Measurements from ENCODE around the gene NCAN.
"Not testable (repeated sequence)": the region's sequence is repeated elsewhere in the genome, so short reads cannot be mapped to it uniquely, and the experiment has no call there.

NCAN gene

DNA sequence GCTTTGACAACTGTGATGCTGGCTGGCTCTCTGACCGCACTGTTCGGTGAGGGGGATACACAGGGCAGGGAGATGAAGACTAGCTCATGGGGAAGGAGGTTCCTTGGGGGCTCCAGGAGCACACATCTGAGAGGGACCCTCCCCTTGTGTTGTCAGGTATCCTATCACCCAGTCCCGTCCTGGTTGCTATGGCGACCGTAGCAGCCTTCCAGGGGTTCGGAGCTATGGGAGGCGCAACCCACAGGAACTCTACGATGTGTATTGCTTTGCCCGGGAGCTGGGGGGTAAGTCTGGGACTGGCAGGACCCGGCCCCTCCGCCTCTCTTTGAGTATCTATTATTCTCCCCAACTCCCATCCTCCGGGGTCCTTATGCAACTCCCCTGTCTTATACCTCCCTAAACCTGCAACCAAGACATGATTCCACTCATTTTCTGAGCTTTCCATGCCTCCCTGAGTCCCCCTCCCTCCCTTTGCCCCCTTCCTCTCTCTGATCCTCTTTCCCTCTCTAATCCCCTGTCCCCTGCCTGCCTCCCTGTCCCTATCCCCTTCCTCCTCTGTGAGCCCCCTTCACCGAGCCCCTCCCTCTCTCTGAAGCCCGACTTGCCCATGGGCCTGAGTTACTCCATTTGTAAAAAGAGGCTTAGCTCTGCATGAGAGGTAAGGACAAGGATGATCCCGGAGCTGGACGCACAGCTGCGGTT lies 12.5 kb downstream of the NCAN start:
- DNase-seq (ENCODE audit: low read depth): no peak

DNA sequence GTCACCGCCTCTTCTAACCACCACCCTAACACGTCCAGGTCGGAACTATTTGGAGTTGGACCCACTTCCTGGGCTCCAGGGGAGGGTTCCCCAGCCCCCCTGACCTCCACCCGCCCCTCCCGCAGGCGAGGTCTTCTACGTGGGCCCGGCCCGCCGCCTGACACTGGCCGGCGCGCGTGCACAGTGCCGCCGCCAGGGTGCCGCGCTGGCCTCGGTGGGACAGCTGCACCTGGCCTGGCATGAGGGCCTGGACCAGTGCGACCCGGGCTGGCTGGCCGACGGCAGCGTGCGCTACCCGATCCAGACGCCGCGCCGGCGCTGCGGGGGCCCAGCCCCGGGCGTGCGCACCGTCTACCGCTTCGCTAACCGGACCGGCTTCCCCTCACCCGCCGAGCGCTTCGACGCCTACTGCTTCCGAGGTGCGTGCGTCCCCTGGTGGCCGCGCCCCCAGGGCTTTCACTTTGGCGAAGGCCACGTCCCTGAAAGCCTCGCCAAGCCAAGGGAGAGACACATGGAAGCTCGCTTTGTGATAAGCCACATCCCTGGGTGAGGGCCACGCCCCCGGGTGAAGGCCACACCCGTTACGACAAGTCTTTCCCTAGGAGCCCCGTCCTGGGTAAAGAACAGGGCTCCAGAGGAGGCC lies 13.2 kb downstream of the NCAN start:
- DNase-seq (ENCODE audit: low read depth): peak; percentile 6

DNA sequence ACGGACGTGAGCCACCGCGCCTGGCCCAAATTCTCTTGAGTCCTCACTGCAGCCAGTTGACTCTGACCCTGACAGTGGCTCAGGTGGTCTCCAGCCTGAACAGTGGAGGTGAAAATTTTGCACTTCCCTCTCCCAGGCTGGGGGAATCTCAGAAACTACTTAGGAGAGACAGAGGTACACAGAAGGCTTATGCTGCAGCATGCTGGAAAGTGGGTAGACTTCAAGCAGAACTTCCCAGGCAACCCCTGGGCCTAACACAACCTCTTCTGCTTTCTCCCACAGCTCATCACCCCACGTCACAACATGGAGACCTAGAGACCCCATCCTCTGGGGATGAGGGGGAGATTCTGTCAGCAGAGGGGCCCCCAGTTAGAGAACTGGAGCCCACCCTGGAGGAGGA lies 14.4 kb downstream of the NCAN start:
- DNase-seq (ENCODE audit: low read depth): no peak

DNA sequence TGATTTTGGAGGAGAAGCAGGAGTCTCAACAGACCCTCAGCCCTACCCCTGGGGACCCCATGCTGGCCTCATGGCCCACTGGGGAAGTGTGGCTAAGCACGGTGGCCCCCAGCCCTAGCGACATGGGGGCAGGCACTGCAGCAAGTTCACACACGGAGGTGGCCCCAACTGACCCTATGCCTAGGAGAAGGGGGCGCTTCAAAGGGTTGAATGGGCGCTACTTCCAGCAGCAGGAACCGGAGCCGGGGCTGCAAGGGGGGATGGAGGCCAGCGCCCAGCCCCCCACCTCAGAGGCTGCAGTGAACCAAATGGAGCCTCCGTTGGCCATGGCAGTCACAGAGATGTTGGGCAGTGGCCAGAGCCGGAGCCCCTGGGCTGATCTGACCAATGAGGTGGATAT lies 14.9 kb downstream of the NCAN start:
- no peak for DNase-seq (ENCODE audit: low read depth)

DNA sequence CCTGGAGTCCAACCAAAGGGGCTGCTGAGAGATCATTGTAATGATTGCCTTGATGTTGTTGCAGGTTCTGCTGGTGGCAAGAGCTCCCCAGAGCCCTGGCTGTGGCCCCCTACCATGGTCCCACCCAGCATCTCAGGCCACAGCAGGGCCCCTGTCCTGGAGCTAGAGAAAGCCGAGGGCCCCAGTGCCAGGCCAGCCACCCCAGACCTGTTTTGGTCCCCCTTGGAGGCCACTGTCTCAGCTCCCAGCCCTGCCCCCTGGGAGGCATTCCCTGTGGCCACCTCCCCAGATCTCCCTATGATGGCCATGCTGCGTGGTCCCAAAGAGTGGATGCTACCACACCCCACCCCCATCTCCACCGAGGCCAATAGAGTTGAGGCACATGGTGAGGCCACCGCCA lies 15.5 kb downstream of the NCAN start:
- no peak for DNase-seq (ENCODE audit: low read depth)

DNA sequence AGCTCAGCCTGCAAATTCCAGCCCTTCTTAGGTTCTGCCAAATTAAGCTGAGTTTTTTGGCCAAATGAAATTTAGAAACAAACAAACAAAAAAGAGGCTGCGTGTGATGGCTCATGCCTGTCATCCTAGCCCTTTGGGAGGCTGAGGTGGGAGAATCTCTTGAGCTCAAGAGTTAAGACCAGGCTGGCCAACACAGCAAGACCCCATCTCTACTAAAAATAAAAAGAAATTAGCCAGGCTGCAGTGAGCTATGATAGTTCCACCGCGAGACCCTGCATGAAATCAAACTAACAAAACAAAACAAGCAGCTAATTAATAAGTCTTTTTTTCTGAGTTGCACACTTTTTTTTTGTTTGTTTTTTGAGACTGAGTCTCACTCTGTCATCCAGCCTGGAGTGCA lies 17.9 kb downstream of the NCAN start:
- no peak for DNase-seq (ENCODE audit: low read depth)

DNA sequence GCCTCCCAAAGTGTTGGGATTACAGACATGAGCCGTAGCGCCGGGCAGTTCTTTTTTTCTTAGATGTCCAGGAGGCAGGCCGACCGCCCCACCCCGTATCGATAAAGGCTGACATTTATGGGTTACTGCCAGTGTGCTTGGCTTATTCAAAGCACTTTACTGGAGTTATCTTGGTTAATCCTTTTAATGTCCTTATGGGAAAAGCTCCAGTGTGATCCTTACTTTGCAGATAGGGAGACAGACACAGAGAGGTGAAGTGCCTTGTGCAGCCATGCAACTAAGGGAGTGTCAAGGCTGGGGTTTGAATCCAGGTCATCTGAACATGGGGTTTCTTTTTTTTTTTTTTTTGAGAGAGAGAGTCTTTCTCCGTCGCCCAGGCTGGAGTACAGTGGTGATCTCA lies 19.2 kb downstream of the NCAN start:
- no peak for DNase-seq (ENCODE audit: low read depth)

DNA sequence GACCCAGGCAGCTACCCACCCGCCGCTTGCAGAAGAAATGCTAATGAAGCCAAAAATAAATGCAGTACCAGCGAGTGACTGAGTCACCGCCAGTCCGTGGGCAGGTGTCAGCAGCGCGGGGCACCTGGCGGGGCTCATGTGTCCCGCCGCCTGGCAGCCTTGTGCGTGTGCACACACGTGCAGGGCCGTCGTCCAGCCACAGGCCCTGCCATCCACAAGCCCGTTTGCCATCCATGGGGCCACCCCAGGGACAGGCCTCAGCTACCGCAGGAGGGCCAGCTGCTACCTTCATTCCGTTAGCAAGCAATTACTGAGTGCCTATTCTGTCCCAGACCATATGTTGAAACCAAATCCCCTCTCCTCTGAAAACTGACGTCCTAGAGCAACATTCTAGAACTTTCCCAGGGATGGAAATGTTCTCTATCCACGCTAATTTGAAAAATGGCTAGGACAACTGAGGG lies 20.5 kb downstream of the NCAN start:
- no peak for DNase-seq (ENCODE audit: low read depth)

DNA sequence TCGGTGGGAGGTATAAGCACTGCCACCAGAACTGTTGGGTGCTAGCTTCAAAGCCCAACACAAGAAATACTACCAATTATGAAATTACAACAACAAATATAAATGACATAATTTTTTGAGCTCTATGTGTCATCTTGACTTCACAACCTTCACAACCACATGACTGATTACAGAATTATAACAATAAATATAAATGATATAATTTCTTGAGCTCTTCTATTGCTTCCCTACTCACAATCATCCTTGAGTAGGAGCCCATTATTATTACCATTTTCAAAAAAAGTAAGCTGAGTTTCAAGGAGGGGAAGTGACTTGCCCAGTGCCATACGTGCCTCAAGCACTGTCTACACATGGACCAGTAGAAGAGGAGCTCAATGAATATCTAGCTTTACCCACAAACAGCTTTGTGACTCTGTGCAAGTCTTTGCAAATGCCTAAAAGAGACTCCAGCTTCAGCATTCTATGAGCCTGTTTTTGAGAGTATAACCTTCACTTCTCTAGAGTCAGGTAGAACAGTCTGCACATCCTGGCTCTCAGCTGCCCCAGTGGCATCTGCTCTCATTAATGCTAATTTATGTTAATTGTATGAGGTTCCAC lies 22.6 kb downstream of the NCAN start:
- DNase-seq (ENCODE audit: low read depth): no peak

DNA sequence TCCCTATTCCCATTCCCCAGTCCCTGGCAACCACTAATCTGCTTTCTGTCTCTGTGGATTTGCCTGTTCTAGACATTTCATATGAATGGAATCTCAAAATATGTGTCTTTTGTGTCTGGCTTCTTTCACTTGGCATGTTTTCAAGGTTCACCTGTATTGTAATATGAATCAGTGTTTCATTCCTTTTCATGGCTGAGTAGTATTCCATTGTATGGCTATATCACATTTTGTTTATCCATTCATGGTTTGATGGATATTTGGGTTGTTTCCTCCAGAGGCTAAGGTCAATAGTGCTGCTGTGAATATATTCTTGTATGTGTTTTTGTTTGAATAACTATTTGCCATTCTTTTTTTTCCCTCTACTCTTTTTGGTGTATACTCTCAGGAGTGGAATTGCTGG lies 24.4 kb downstream of the NCAN start:
- DNase-seq (ENCODE audit: low read depth): no peak

DNA sequence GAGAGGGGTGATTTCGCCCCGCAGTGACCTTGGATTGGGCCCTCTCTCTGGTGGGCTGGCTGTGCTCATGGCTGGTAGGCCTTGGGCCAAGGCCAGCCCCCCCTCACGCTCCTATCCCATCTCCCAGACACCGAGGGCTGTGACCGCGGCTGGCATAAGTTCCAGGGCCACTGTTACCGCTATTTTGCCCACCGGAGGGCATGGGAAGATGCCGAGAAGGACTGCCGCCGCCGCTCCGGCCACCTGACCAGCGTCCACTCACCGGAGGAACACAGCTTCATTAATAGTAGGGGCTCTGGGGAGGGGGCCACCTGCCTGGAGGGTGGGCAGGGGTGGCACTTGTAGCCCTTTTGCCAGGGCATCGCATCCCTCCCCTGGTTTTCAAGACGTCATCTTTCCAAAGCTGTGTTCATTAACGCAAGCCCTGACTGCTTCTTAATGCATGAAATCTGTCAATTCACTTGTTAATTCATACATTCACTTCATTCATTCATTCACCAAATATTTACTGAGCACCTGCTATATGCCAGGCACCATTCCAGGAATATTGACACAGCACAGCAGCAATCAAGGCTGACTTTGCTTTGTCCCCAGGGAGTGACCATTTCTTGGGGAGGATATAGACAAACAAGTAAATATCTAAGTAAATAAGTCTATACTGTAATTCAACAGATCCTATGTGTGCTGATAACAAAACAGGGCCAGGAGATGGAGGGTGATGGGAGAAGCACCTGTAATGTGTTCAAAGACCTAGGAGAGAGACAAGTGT lies 26.6 kb downstream of the NCAN start:
- no peak for DNase-seq (ENCODE audit: low read depth)

DNA sequence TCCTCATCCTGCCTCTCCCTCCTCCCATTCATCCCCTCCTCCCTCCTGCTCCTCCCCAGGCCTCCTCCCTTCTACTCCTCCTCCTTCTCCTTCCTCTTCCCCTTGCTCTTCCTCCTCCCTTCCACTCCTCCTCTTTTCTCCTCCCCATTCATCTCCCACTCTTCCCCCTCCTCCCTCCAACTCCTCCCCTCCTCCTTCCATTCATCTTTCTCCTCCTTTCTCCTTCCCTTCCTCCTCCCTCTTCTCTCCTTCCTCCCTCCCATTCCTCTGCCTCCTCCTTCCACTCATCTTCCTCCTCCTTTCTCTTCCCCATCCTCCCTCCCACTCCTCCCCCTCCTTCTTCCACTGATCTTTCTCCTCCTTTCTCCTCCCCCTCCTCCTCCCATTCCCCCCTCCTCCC lies 27.9 kb downstream of the NCAN start:
- DNase-seq (ENCODE audit: low read depth): no peak

DNA sequence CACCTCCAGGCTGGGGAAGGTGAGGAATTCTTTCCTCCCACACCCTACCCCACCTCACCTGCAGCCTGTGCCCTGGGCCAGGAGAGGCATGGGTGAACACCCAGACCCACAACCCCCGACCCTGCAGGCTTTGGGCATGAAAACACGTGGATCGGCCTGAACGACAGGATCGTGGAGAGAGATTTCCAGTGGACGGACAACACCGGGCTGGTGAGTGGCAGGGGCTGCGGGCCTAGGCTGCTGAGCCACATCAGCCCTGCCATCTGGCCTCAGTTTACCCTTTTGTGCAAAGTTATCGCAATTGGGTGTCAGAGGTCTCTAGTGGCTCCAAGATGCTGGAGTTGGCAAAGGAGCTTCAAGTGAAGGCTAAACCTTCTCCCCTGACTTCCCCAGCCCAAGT lies 28.7 kb downstream of the NCAN start:
- no peak for DNase-seq (ENCODE audit: low read depth)

DNA sequence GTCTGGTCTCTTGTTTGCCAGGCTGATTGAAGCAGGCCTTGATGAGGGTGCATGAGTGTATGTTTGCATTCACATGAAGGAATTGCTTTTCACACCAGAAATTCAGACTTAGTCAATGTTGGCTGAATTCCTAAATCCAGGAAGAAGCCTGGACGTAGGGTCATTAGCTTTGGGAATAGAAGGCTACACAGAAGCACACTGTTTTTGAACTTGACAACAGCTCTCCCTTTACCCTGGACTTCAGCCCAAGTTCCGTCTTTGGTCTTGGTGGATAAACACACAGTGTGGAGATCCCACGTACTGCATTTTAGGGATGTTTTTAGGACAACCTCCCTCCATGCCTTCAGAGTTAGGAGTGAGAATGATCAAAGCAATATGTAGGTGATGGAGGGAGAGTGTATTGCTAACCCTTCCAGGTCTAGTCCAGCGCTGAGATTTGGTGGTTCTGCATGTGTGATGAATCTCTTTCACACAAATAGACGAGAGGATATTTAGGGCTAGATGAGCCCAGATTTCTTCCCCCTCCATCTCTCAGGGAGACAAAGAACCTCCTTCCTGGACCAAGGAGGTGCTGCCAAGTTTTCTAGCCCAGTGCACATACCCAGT lies 38.5 kb downstream of the NCAN start:
- no peak for DNase-seq (ENCODE audit: low read depth)

DNA sequence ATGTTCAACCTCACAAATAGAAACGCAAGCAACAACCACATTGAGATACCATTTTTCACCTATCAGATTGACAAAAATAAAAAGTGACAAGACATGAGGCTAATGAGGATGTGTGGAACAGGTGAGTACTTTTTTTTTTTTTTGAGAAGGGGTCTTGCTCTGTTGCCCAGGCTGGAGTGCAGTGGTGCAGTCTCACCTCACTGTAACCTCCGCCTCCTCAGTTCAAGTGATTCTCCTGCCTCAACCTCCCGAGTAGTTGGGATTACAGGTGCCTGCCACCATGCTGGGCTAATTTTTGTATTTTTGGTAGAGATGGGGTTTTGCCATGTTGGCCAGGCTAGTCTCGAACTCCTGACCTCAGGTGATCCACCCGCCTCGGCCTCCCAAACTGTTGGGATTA lies 41.7 kb downstream of the NCAN start:
- DNase-seq (ENCODE audit: low read depth): not testable (repeated sequence)

DNA sequence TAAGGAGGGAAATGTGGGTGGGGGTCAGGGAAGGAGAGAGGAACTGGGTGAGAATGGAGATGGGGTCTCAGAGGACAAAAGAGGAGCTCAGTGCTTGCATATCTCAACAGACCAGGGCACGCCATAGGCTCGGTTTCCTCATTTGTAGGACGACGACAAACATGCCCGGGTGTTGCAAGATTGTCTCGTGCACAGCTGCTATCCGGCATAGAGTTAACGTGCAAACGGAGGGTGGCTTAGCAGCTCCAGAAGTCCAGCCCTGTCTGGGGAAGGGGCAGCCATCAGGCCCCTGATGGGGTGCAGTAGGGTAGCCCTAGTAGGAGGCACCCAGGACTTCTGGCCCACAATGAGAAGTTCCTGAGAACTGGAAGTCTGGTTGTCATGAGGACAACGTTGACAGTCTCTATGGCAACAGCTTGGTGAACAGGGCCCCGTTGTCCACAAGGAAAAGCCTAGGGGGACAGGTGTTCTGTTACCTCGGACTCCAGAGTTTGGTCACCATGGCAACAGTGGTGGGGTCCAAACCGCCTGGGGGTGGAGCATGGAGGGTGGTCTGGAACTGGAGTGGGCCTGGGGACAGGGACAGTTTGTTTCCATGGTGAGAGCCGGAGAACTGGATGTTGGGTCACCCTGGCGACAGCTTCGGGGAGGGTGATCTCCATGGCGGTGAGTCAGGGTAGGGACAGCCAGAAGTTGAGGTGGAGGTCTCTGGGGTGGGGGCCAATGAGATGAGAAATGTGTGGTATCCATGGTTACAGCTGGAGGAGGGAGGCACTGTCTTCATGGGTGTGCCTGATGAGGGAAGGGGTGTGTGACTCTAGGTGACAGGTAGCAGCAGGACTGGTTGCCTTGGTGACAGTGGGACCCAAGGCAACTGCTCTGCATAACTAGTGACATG lies 44.6 kb downstream of the NCAN start:
- no peak for DNase-seq (ENCODE audit: low read depth)

DNA sequence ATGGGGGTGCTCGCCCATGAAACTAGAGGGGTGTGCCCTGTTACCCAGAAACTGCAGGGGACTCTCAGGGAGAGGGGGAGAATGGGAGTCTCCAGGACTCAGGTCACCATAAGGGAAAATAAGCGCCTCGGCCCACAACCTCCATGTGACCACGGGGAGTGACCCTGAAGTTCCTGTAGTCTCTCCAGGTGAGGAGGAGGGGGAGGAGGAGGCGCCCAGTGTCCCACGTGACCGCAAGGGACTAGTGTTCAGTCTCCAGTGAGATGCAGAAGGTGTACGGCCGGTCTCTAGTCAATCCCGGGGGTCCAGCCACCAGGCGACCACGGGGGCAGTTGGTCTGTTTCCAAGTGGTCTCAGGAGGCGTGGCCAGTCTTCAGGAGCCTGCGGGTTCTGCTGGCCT lies 45.4 kb downstream of the NCAN start:
- no peak for DNase-seq (ENCODE audit: low read depth)

DNA sequence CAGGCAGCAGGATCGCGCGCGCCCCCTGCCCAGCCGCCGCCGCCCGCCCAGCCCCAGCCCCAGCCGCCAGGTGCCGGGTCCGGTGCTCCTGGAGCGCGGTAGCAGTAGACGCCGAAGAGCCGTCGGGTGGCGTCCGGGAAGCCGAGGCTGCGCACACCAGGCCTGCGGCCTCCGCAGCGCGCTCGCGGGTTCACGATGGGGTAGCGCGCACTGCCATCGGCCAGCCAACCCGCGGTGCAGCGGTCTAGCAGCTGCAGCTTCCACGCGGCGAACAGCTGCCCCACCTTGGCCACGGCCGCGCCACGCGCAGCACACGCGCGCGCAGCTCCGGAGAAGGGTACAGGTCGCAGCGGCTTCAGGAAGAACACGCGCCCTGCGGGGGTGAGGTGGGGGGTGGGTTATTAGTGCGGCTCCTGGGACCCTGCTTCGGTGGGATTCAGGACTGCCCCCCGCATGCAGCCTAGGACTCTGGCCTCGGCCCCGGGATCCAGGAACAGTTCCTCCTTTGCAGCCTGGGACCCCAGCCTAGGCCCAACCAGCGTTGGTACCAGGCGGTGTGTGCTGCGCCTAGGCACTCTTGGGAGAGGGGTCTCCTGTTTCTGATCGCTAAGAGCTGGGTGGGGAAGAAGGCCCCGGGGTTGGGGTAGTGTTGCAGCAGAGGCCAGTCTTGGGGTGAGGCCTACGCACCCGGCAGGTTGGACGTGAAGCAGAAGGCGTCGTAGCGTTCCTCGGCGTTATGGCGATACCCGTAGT lies 46.3 kb downstream of the NCAN start:
- DNase-seq (ENCODE audit: low read depth): no peak

DNA sequence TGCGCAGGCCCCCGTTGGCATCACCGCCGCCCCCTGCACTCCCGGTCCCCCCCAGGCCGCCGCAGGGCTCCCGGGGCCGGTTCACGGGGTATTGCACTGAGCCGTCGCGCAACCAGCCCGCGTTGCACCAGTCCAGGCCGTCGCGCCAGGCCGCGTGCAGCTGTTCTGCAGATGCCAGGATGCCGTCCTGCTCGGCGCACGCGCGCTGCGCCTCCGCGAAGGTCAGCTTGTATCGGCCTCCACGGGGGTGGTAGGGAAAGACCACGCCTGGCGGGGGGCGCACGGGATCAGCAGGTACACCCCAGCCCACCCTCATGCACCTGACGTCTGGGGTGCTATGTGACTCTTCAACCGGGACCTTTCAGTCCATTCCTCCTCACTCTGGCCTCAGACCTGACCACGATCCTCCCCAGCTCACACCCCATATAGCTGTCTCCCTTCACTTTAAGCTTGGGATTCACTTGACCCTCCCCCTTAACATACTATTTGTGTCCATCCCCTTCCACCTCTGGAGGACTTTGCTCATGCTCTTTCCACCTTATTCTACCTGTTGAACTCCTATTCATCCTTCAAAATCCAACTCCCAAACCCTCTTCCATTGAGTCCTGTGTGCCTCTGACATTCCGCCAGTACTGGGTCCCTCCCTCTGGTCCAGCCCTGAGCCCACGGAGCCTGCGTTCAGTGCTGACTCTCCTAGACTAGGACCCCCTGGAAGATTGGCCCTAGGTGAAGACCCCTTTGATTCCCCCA lies 47.0 kb downstream of the NCAN start:
- DNase-seq (ENCODE audit: low read depth): no peak

DNA sequence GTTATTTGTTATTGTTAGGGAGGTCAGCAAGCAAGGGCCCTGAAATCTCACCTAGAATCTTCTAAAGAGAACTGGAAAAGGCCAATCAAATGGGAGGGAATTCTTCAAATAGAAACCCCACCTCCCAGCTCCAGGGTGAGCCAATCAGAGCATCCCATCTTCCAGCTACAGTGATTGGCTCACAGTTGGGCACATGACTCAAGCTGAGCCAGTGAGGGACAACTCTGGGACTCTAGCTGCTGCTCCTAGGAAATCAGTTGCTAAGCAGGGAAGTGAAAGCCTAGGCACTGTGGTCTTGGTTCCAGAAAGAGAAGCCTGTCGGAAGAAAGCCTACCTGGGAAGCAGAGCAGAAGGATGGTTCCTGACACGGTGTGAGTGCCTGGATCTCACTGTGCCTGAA lies 48.0 kb downstream of the NCAN start:
- no peak for DNase-seq (ENCODE audit: low read depth)

All from GM04503 (cell line).